K562 (cell line): Measurements from ENCODE around the gene IFNGR2. TPM values are rescaled to one million over a fixed set of nuclear protein-coding genes. Genes with fewer than 3 reads are reported as not detected.

Experiments used
- ATF6 ChIP-seq: sonication (generic); formaldehyde crosslinking; IDR thresholded peaks from 2 replicates; pipeline ENCODE4 v1.4.0; 2020; ENCODE audit warnings: mild to moderate bottlenecking, missing genetic modification reagents
- BRF1 ChIP-seq: IDR thresholded peaks from 3 replicates; pipeline ENCODE4 v1.6.1; 2011; ENCODE audit warnings: borderline replicate concordance, mild to moderate bottlenecking; ENCODE audit not compliant: insufficient read length; ENCODE audit errors: extremely low read depth
- E2F5 ChIP-seq: sonication (generic); formaldehyde crosslinking; IDR thresholded peaks from 2 replicates; pipeline ENCODE4 v1.8.0; 2022; ENCODE audit warnings: mild to moderate bottlenecking, missing genetic modification reagents
- GABPB2 ChIP-seq: fragments of 250-450 bp; sonication (Bioruptor Pico); conservative IDR thresholded peaks from 2 replicates; pipeline ENCODE4 v1.5.1; 2021; ENCODE audit warnings: mild to moderate bottlenecking
- HCFC1 ChIP-seq: IDR thresholded peaks from 2 replicates; pipeline ENCODE4 v1.6.1; 2012; ENCODE audit warnings: low read depth, low read length, improper control_type of control experiment
- HNRNPH1 ChIP-seq: fragments of 200-400 bp; formaldehyde crosslinking; optimal IDR thresholded peaks from 2 replicates; pipeline ENCODE3; 2017; ENCODE audit warnings: low read depth, mild to moderate bottlenecking, low read length, moderate library complexity
- IRF9 ChIP-seq: fragments of 450-650 bp; IDR thresholded peaks from 2 replicates; pipeline ENCODE4 v1.6.1; 2016; ENCODE audit warnings: missing biosample characterization, missing genetic modification characterization
- KLF13 ChIP-seq: fragments of 450-650 bp; IDR thresholded peaks from 2 replicates; pipeline ENCODE4 v1.6.1; 2016; ENCODE audit warnings: missing genetic modification characterization, low read depth, mild to moderate bottlenecking, missing compliant biosample characterization, moderate library complexity, borderline replicate concordance
- NR1H2 ChIP-seq: sonication (generic); formaldehyde crosslinking; IDR thresholded peaks from 2 replicates; pipeline ENCODE4 v1.4.0; 2020; ENCODE audit warnings: mild to moderate bottlenecking, missing genetic modification reagents
- PRDM10 ChIP-seq: fragments of 450-650 bp; IDR thresholded peaks from 2 replicates; pipeline ENCODE4 v1.6.1; 2018; ENCODE audit not compliant: partially characterized antibody
- SLC30A9 ChIP-seq: fragments of 250-450 bp; sonication (Bioruptor Pico); IDR thresholded peaks from 2 replicates; pipeline ENCODE4 v1.8.0; 2022; ENCODE audit warnings: mild to moderate bottlenecking, moderate library complexity
- TSC22D4 ChIP-seq: fragments of 450-650 bp; IDR thresholded peaks from 2 replicates; pipeline ENCODE4 v1.6.1; 2016; ENCODE audit warnings: missing genetic modification characterization, missing biosample characterization, control low read depth
- ZBTB7A ChIP-seq: IDR thresholded peaks from 2 replicates; pipeline ENCODE4 v1.6.1; 2011; ENCODE audit warnings: low read depth, mild to moderate bottlenecking, low read length, moderate library complexity, borderline replicate concordance; ENCODE audit not compliant: control insufficient read depth
- ZNF12 ChIP-seq: sonication (generic); formaldehyde crosslinking; IDR thresholded peaks from 2 replicates; pipeline ENCODE4 v1.4.0; 2020; ENCODE audit warnings: mild to moderate bottlenecking, missing genetic modification reagents
- ZNF23 ChIP-seq: fragments of 250-450 bp; sonication (Bioruptor Pico); IDR thresholded peaks from 2 replicates; pipeline ENCODE4 v1.4.0; 2020; ENCODE audit warnings: mild to moderate bottlenecking
- ZNF282 ChIP-seq: sonication (generic); formaldehyde crosslinking; IDR thresholded peaks from 2 replicates; pipeline ENCODE4 v1.8.1; 2023; ENCODE audit warnings: missing genetic modification reagents
- ZNF354B ChIP-seq: fragments of 250-450 bp; sonication (Bioruptor Pico); IDR thresholded peaks from 2 replicates; pipeline ENCODE4 v1.4.0; 2020
- ZNF668 ChIP-seq: fragments of 250-450 bp; sonication (Bioruptor Pico); IDR thresholded peaks from 2 replicates; pipeline ENCODE4 v1.8.0; 2022; ENCODE audit warnings: mild to moderate bottlenecking, inconsistent platforms
- polyA plus RNA-seq, 8 experiments: library from polyadenylated mRNA; depleted of rRNA in 4 of 8; stranded (reverse) in 5 of 8; unstranded in 3 of 8; fragments of >200 nt; fragmentation: Nextera tagmentation in 2 of 8; fragmentation: Illumina TruSeq in 1 of 8; extraction: Ambion mirVana in 2 of 8; extraction: Trizol in 1 of 8; gene quantifications; 2 replicates each; pipeline versions ENCODE4 v1.2.1 to v1.2.3, GENCODE V29; 2011 to 2014; ENCODE audit warnings: inconsistent platforms in 1 of 8, missing spikeins in 1 of 8
- total RNA-seq, 7 experiments: library from RNA; depleted of rRNA in 6 of 7; stranded (reverse); fragments of >200 nt in 6 of 7; fragmentation: Illumina TruSeq in 2 of 7; extraction: Trizol in 2 of 7; gene quantifications; 2 replicates each; pipeline versions ENCODE4 v1.2.1 to v1.2.3, GENCODE V29; 2011 to 2021; ENCODE audit warnings: low replicate concordance in 1 of 7

IFNGR2 gene
- total and polyA plus RNA-seq, 9 of the 15 experiments (the other 6 are each of a cell fraction or from before 2014, with no cell fraction given) = 6.7 to 58.0 (median 28.5) TPM

- TF ChIP-seq ZBTB7A (peak; percentile 80), HCFC1 (peak; percentile 67), TSC22D4 (no peak), ZNF282 (CRISPR knock-in tag) (no peak), KLF13 (tag) (no peak), ATF6 (CRISPR knock-in tag) (peak; percentile 71; the same call in 1 of the 2 replicates), BRF1 (no peak), SLC30A9 (CRISPR knock-in tag) (no peak), GABPB2 (CRISPR knock-in tag) (no peak), PRDM10 (peak; percentile 43), ZNF12 (peak; percentile 96), E2F5 (CRISPR knock-in tag) (no peak), IRF9 (tag) (no peak), NR1H2 (peak; percentile 61; the same call in 1 of the 2 replicates), ZNF23 (CRISPR knock-in tag) (no peak), ZNF354B (CRISPR knock-in tag) (no peak), ZNF668 (CRISPR knock-in tag) (no peak), HNRNPH1 (no peak)
These were observed 76.7 kb downstream of the IFNGR2 start, which contains the start of gene TMEM50B (continued) for GRCh38 chr21:33479679-33480480.
